ENCODE data around the gene ANKRD49.

ANKRD49 gene

DNA sequence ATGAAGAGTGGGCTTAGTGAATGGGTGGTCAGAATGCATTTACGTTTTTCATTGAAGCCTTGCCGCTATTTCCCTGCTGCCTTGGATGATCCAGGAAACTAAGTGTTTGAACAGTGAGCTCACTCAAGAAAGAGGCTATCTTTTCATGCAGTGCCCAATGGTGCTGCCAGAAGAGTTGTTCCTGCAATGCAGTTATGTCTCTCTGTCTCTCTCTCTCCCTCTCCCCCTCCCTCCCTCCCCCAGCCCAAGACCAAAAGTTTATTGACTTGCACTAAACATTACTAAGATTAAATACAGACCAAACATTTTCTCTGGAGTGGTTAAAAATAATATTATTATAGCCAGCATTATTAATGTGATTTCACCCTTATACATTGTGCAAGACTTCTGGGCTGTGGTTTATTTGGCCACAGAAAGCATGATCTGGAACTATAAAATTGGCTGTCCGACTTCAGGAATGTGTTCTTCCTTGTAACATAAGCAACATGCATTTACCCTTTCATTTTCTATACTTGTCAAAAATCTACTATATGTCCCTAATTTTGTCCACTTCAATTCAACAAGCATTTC lies 43.3 kb downstream of the ANKRD49 start:
- in situ Hi-C loops (cut with MboI; ENCODE audit: low sequenced_read_pairs) = loop anchor here (25.0 kb wide), 1 partner anchor 350 kb away; no protein-coding TSS in a partner anchor

DNA sequence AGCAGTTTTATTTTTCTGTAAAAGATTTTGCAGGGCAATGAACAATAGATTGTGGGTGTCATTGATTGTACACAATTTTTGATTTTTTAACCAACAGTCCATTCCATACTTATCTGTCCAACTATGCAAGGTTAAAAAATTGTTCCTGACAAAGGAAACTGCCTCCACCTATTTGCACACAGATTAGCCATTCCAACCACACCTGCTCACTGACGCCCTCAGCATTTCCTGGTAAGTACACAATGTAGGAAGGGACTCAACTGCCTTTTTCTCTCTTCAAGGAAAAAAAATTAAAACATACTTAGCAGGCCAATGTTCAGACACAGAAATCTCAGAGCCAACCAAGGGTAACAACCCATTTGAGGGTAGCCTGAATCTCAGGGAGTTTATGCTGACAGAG lies 45.6 kb downstream of the ANKRD49 start:
- in situ Hi-C loops (cut with MboI; ENCODE audit: low sequenced_read_pairs) = loop anchor here (25.0 kb wide), 1 partner anchor 348 kb away; no protein-coding TSS in a partner anchor

DNA sequence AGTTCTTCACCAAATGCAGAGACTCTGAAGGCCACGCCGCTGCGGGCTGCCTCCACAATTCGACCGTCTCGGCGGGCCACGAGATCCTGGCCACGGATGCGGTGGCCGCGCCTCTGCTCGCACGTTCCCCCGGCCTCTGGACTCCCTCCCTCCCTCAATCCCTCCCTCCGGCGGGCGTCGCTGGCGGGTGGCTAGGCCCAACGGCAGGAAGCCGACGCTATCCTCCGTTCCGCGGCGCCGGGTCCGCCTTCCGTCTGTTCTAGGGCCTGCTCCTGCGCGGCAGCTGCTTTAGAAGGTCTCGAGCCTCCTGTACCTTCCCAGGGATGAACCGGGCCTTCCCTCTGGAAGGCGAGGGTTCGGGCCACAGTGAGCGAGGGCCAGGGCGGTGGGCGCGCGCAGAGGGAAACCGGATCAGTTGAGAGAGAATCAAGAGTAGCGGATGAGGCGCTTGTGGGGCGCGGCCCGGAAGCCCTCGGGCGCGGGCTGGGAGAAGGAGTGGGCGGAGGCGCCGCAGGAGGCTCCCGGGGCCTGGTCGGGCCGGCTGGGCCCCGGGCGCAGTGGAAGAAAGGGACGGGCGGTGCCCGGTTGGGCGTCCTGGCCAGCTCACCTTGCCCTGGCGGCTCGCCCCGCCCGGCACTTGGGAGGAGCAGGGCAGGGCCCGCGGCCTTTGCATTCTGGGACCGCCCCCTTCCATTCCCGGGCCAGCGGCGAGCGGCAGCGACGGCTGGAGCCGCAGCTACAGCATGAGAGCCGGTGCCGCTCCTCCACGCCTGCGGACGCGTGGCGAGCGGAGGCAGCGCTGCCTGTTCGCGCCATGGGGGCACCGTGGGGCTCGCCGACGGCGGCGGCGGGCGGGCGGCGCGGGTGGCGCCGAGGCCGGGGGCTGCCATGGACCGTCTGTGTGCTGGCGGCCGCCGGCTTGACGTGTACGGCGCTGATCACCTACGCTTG lies 50.2 kb downstream of the ANKRD49 start, which contains the start of gene FUT4:
TSS of gene FUT4 (plus strand) at position 227 of the 951 bp plus-strand sequence. CDS start at position 440, 213 bp downstream.
- in situ Hi-C loops (cut with MboI; ENCODE audit: low sequenced_read_pairs) = loop anchor here (25.0 kb wide), 1 partner anchor 343 kb away; no protein-coding TSS in a partner anchor

DNA sequence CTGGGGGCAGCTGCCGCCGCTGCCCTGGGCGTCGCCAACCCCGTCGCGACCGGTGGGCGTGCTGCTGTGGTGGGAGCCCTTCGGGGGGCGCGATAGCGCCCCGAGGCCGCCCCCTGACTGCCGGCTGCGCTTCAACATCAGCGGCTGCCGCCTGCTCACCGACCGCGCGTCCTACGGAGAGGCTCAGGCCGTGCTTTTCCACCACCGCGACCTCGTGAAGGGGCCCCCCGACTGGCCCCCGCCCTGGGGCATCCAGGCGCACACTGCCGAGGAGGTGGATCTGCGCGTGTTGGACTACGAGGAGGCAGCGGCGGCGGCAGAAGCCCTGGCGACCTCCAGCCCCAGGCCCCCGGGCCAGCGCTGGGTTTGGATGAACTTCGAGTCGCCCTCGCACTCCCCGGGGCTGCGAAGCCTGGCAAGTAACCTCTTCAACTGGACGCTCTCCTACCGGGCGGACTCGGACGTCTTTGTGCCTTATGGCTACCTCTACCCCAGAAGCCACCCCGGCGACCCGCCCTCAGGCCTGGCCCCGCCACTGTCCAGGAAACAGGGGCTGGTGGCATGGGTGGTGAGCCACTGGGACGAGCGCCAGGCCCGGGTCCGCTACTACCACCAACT lies 51.0 kb downstream of the ANKRD49 start:
- in situ Hi-C loops (cut with MboI; ENCODE audit: low sequenced_read_pairs) = loop anchor here (25.0 kb wide), 1 partner anchor 343 kb away; no protein-coding TSS in a partner anchor

DNA sequence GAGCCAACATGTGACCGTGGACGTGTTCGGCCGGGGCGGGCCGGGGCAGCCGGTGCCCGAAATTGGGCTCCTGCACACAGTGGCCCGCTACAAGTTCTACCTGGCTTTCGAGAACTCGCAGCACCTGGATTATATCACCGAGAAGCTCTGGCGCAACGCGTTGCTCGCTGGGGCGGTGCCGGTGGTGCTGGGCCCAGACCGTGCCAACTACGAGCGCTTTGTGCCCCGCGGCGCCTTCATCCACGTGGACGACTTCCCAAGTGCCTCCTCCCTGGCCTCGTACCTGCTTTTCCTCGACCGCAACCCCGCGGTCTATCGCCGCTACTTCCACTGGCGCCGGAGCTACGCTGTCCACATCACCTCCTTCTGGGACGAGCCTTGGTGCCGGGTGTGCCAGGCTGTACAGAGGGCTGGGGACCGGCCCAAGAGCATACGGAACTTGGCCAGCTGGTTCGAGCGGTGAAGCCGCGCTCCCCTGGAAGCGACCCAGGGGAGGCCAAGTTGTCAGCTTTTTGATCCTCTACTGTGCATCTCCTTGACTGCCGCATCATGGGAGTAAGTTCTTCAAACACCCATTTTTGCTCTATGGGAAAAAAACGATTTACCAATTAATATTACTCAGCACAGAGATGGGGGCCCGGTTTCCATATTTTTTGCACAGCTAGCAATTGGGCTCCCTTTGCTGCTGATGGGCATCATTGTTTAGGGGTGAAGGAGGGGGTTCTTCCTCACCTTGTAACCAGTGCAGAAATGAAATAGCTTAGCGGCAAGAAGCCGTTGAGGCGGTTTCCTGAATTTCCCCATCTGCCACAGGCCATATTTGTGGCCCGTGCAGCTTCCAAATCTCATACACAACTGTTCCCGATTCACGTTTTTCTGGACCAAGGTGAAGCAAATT lies 51.7 kb downstream of the ANKRD49 start:
- in situ Hi-C loops (cut with MboI; ENCODE audit: low sequenced_read_pairs) = loop anchor here (25.0 kb wide), 1 partner anchor 342 kb away; no protein-coding TSS in a partner anchor

DNA sequence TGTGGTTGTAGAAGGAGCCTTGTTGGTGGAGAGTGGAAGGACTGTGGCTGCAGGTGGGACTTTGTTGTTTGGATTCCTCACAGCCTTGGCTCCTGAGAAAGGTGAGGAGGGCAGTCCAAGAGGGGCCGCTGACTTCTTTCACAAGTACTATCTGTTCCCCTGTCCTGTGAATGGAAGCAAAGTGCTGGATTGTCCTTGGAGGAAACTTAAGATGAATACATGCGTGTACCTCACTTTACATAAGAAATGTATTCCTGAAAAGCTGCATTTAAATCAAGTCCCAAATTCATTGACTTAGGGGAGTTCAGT lies 52.3 kb downstream of the ANKRD49 start:
- in situ Hi-C loops (cut with MboI; ENCODE audit: low sequenced_read_pairs) = loop anchor here (25.0 kb wide), 1 partner anchor 341 kb away; no protein-coding TSS in a partner anchor

DNA sequence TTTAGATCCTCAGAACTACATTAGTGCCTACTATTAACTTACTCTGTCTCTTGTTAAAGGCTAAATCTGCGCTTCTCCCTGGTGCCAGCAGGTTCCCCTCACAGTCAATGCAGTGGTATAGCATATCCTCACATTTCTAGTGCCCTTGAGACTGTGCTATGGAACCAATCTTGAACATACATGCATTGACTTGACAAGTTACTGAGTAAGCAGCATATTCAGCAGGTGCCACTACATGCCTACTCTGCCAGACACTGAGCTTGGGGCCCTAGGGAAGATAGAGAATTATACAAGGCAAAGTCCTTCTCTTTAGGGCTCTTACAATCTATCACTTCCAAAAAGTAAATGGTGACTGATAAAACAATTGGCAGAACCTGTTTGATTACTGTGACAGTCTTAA lies 53.1 kb downstream of the ANKRD49 start:
- in situ Hi-C loops (cut with MboI; ENCODE audit: low sequenced_read_pairs) = loop anchor here (25.0 kb wide), 1 partner anchor 340 kb away; no protein-coding TSS in a partner anchor

DNA sequence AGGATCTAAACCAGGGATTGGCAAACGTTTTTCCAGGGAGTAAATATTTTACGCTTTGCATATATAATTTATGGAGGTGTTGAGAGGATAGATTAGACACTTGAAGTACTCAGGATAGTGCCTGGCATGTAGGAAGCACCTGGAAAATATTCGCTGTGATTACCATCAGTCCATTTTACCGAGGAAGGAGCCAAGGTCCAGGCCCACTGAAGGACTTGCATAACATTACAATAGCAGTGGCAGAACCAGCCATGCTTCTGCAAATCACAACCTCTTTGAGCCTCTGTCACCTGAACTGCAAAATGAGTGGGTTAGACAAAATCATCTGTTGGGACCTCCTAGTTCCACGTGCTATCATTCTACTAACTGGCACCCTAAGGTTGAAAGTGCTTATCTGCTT lies 55.4 kb downstream of the ANKRD49 start:
- in situ Hi-C loops (cut with MboI; ENCODE audit: low sequenced_read_pairs) = loop anchor here (25.0 kb wide), 1 partner anchor 338 kb away; no protein-coding TSS in a partner anchor

All from HL-60/S4 treated with phorbol 12-myristate 13-acetate at 8.2 ng/mL for 4 days and 3 days (cell line).